ENCODE results near the gene LPIN1.

LPIN1 gene

DNA sequence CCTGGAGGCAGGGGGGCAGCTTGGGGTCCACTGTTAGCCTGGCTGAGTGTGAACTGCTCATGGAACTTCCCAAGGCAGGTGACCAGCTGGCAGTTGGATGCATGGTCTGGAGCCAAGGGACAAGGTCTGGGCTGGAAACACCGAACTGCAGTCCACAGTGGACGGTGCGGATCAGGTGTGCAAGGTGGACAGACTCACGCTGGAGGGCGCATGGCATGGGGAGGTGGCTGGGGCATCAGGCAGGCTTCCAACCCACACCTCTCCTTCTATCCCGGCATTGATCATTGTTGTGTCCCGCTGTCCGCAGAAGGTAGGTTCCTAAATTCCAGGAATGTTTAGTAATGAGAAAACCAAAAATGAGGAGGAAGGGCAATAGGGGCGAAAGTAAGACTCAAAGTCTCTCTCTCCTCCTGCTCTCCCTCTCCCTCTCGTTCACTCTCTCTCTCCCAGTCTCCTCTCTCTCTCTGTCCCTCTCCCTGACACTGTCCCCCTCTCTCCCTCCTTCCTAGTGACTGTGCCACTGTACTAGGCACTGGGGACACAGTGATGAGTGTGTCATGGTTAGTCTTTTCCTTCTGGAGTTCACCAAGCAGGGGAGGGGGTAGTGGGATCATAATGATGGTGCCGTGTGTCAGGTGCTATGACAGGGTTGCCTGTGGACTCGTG is 30.3 kb upstream of the LPIN1 start:
- H3K4me3 ChIP-seq (replicated peaks in 1 of 2; ENCODE audit: low read depth in 2 of 2, low read length in 2 of 2), result no peak overlapping the region
- TF ChIP-seq, protein P1, sequence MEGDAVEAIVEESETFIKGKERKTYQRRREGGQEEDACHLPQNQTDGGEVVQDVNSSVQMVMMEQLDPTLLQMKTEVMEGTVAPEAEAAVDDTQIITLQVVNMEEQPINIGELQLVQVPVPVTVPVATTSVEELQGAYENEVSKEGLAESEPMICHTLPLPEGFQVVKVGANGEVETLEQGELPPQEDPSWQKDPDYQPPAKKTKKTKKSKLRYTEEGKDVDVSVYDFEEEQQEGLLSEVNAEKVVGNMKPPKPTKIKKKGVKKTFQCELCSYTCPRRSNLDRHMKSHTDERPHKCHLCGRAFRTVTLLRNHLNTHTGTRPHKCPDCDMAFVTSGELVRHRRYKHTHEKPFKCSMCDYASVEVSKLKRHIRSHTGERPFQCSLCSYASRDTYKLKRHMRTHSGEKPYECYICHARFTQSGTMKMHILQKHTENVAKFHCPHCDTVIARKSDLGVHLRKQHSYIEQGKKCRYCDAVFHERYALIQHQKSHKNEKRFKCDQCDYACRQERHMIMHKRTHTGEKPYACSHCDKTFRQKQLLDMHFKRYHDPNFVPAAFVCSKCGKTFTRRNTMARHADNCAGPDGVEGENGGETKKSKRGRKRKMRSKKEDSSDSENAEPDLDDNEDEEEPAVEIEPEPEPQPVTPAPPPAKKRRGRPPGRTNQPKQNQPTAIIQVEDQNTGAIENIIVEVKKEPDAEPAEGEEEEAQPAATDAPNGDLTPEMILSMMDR (IDR thresholded peaks at IDR 0.05; ENCODE audit: low read depth, low read length), result no peak
- no peak for DNase-seq (ENCODE audit: low read depth in 2 of 2)

DNA sequence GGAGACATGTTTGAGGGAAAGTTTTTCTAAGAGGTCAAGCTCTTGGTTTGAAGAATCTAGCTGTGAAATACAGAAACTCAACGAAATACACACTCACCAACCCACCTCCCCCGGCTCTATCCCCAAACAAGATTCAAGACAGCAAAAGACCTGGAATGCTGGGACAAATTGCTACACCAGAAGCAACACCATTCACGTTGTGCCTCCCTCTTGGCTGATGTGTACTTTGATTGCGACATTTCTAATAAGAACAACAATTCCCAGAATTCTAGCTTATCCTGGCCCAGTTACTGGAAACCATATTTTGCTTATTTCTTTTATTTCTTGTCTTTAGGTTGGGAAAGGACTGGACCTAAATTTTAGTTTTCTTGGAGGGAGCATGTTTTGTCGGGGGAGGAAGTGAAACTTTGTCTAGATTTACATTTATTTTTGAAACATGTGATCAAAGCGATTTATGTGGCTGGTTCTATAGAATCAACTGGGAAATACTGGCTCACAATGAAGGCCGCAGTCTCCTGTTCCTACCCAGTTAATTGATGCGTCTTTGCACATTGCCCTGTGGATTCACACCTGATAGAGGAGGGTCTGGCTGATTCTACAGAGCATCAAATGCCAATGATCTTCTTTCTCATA is 29.6 kb upstream of the LPIN1 start:
- DNase-seq (ENCODE audit: low read depth in 2 of 2), result peak; percentile 60 to 87
- TF ChIP-seq, protein P1 (IDR thresholded peaks at IDR 0.05; ENCODE audit: low read depth, low read length), result no peak
- no peak overlapping the region for H3K4me3 ChIP-seq (replicated peaks in 1 of 2; ENCODE audit: low read depth in 2 of 2, low read length in 2 of 2)

DNA sequence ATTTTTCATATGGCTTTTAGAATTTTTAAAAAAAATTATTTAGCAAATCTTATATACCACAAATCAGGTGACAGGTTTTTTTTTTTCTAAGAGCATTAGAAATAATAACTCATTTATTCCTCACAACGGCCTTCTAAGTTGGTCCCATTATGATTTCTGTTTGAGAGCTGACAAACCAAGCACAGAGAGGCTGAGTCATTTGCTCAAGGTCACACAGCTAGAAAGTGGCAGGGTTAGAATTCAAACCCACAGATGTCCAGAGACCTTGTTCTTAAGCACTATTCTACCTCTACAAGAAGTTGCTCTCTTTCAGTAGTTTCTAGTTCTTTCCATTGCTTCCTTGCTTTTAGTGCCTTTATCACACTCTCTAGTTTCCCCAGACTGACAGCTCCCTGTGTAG is 28.8 kb upstream of the LPIN1 start:
- TF ChIP-seq, protein P1 (IDR thresholded peaks at IDR 0.05; ENCODE audit: low read depth, low read length), result no peak
- DNase-seq (ENCODE audit: low read depth in 2 of 2), result no peak
- no peak overlapping the region for H3K4me3 ChIP-seq (replicated peaks in 1 of 2; ENCODE audit: low read depth in 2 of 2, low read length in 2 of 2)

DNA sequence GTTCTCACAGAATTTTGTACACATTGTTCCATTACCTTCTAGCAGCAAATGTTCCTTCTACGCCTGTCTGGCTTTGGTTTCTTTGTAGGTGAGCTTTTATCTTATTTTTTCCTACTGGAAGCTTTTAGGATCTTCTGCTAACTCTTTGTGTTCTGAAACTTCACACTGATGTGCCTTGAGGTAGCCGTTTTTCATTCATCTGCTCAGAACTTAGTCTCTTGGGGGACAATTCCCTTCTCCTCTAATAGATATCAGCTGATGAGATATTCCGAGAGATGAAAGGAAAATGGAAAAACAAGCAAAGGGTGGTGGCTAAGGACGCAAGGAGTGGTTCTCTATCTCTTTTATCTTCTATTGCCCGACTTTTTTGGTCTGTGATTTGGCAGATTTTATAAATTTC is 27.8 kb upstream of the LPIN1 start:
- TF ChIP-seq, protein P1 (IDR thresholded peaks at IDR 0.05; ENCODE audit: low read depth, low read length), result no peak
- no peak overlapping the region for H3K4me3 ChIP-seq (replicated peaks in 1 of 2; ENCODE audit: low read depth in 2 of 2, low read length in 2 of 2)
- DNase-seq (ENCODE audit: low read depth in 2 of 2), result no peak

DNA sequence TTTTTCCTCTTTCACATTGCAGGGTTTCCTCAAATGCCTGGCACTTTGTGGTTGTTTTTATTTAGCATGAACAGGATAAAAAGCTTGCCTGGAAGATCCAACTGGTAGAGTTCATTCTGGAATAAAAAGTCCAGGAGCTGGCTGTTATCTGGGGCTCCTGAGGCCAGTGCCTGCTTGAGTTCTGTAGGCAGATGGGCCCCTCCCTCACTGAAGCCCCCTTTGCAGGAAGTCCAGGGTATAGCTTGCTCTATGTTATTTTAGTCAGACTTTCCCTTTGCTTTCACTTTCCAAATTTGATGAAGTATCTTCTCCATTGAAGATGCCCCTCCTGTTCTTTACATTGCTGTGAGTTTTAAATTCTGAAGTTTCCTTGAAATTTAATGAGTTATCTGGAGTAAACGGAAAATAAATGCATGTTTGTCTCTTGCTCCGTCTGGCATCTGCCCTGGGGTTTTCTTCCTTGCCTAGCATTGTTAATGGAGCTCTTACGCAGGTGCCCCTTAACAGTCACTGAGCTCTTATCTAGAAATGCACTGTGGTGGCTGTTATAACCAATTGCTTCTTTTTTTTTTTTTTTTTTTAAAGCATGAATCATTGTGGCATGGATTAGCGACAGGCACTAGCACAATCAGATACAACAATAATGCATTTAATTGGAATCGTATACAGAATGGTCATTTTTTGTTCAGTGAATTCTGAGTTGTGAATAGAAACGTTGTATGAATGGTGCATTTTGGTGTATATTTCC is 27.0 kb upstream of the LPIN1 start:
- H3K4me3 ChIP-seq (replicated peaks in 1 of 2; ENCODE audit: low read depth in 2 of 2, low read length in 2 of 2), result no peak overlapping the region
- no peak for DNase-seq (ENCODE audit: low read depth in 2 of 2)
- TF ChIP-seq, protein P1 (IDR thresholded peaks at IDR 0.05; ENCODE audit: low read depth, low read length), result no peak

DNA sequence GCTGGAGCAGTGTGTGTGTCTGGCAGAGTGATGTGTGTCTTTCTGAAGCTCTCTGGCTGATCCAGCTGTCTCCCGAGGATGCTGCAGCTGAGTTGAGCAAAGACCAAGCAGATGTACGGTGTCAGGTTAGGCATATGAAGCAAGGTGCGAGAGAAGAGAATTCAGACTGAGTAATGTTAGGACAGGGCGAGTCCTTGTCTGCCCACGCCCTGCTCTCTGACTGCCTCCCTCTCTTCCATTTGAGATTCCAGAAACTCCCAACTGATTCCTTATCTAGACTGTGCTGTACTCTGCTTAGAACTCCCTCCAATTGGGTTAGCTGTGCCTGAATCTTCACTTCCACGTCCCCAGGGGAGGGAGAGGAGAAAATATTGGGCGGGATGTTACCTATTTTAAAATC is 25.7 kb upstream of the LPIN1 start:
- DNase-seq (ENCODE audit: low read depth in 2 of 2), result no peak
- TF ChIP-seq, protein P1 (IDR thresholded peaks at IDR 0.05; ENCODE audit: low read depth, low read length), result no peak
- H3K4me3 ChIP-seq (replicated peaks in 1 of 2; ENCODE audit: low read depth in 2 of 2, low read length in 2 of 2), result no peak overlapping the region
